SK-N-SH (cell line): Measurements from ENCODE around the gene BSCL2. TPM values are rescaled to one million over a fixed set of nuclear protein-coding genes. Genes with fewer than 3 reads are reported as not detected.
A peak's percentile ranks its signal among the peaks of the same experiment; 100 is the strongest.

ENCODE experiments used
- CTCF ChIA-PET: fragments of 300-600, 350-600 bp; formaldehyde crosslinking; extraction: SDS; loops from one replicate; lab custom pipeline; 2021; lab: Yijun Ruan, JAX
- POLR2A ChIA-PET: fragments of 350-600 bp; sonication (Branson Sonifier 250); formaldehyde crosslinking; extraction: SDS; loops from one replicate; lab custom pipeline; 2020; ENCODE audit warnings: antibody characterized with exemption, inconsistent platforms; lab: Yijun Ruan, JAX
- DNase-seq: peaks from one replicate; pipeline ENCODE4 v3.0.0; 2012
- H2AFZ ChIP-seq: fragments of 200-600 bp; sonication (generic); 2 replicates; pipeline ENCODE4 v1.8.1; 2016; ENCODE audit warnings: antibody characterized with exemption, mild to moderate bottlenecking, low read depth
- H3F3A ChIP-seq: fragments of 200-600 bp; sonication (generic); replicated peaks from 2 replicates; pipeline ENCODE3; 2016; ENCODE audit warnings: antibody characterized with exemption, mild to moderate bottlenecking; ENCODE audit not compliant: insufficient read depth
- H3K27ac ChIP-seq, 2 experiments: fragments of 200-500 bp in 1 of 2; fragments of 200-600 bp in 1 of 2; sonication (Bioruptor generic) in 1 of 2; sonication (generic), shearing (Covaris generic) in 1 of 2; 2 replicates each; pipeline versions ENCODE4 v1.5.1 to v1.6.1; 2014 to 2016; ENCODE audit warnings: low read depth in 2 of 2, inconsistent platforms in 1 of 2, low read length in 1 of 2, mild to moderate bottlenecking in 1 of 2, mixed read lengths in 1 of 2
- H3K27me3 ChIP-seq: fragments of 200-600 bp; sonication (generic), shearing (Covaris generic); 2 replicates; pipeline ENCODE4 v1.6.1; 2016; ENCODE audit warnings: mixed run types; ENCODE audit not compliant: insufficient read depth
- H3K36me3 ChIP-seq, 2 experiments: fragments of 200-500 bp in 1 of 2; fragments of 200-600 bp in 1 of 2; sonication (Bioruptor generic) in 1 of 2; sonication (generic) in 1 of 2; replicated peaks in 1 of 2; 2 replicates each; pipeline versions ENCODE3 to v1.5.1; 2014 to 2016; ENCODE audit warnings: low read length in 1 of 2, mild to moderate bottlenecking in 1 of 2; ENCODE audit not compliant: insufficient read depth in 2 of 2, control insufficient read depth in 1 of 2
- H3K4me1 ChIP-seq, 2 experiments: fragments of 200-500 bp in 1 of 2; fragments of 200-600 bp in 1 of 2; sonication (Bioruptor generic) in 1 of 2; sonication (generic), shearing (Covaris generic) in 1 of 2; 2 replicates each; pipeline versions ENCODE4 v1.5.1 to v1.6.1; 2014 to 2016; ENCODE audit warnings: low read depth in 1 of 2, low read length in 1 of 2, mixed run types in 1 of 2; ENCODE audit not compliant: insufficient read depth in 2 of 2, control insufficient read depth in 1 of 2
- H3K4me2 ChIP-seq: fragments of 200-600 bp; sonication (generic), shearing (Covaris generic); 2 replicates; pipeline ENCODE4 v1.6.1; 2017; ENCODE audit warnings: mixed run types
- H3K4me3 ChIP-seq, 2 experiments: fragments of 200-500 bp in 1 of 2; fragments of 200-600 bp in 1 of 2; sonication (Bioruptor generic) in 1 of 2; sonication (generic), shearing (Covaris generic) in 1 of 2; 2 replicates each; pipeline versions ENCODE4 v1.5.1 to v1.8.1; 2014 to 2016; ENCODE audit warnings: low read depth in 2 of 2, inconsistent platforms in 1 of 2, low read length in 1 of 2, mild to moderate bottlenecking in 1 of 2, mixed read lengths in 1 of 2, moderate library complexity in 1 of 2
- H3K79me2 ChIP-seq: fragments of 200-600 bp; sonication (generic); 2 replicates; pipeline ENCODE4 v1.8.1; 2017; ENCODE audit warnings: mild to moderate bottlenecking; ENCODE audit not compliant: insufficient read depth
- H3K9ac ChIP-seq: fragments of 200-600 bp; sonication (generic); 2 replicates; pipeline ENCODE4 v1.6.1; 2017; ENCODE audit warnings: mixed run types
- H3K9me2 ChIP-seq: fragments of 200-600 bp; sonication (generic); 2 replicates; pipeline ENCODE4 v1.6.1; 2017; ENCODE audit warnings: mixed run types
- H3K9me3 ChIP-seq: fragments of 200-600 bp; sonication (generic); 2 replicates; pipeline ENCODE4 v1.6.1; 2017; ENCODE audit warnings: mixed run types, mild to moderate bottlenecking, moderate library complexity
- H4K20me1 ChIP-seq: fragments of 200-600 bp; sonication (generic); 2 replicates; pipeline ENCODE4 v1.6.1; 2017; ENCODE audit warnings: mild to moderate bottlenecking, mixed run types; ENCODE audit not compliant: insufficient read depth
- CTCF ChIP-seq: fragments of 200-600 bp; sonication (generic); IDR thresholded peaks from 2 replicates; pipeline ENCODE4 v1.6.1; 2017; ENCODE audit warnings: antibody characterized with exemption, mild to moderate bottlenecking, moderate library complexity
- ELF1 ChIP-seq: IDR thresholded peaks from 2 replicates; pipeline ENCODE4 v1.4.0; 2012
- EP300 ChIP-seq, 2 experiments: IDR thresholded peaks; 2 replicates each; pipeline versions ENCODE4 v1.4.0 to v1.6.1; 2012; ENCODE audit warnings: borderline replicate concordance in 1 of 2, low read depth in 1 of 2, low read length in 1 of 2
- FOSL2 ChIP-seq: IDR thresholded peaks from 2 replicates; pipeline ENCODE4 v1.4.0; 2012; ENCODE audit warnings: low read depth, mild to moderate bottlenecking, moderate library complexity, borderline replicate concordance
- FOXJ3 ChIP-seq: sonication (generic); formaldehyde crosslinking; IDR thresholded peaks from 2 replicates; pipeline ENCODE4 v1.5.1; 2020; ENCODE audit warnings: mild to moderate bottlenecking, missing genetic modification reagents
- JUND ChIP-seq: IDR thresholded peaks from 2 replicates; pipeline ENCODE4 v1.4.0; 2012
- MEF2A ChIP-seq: IDR thresholded peaks from 2 replicates; pipeline ENCODE4 v1.4.0; 2012; ENCODE audit warnings: low read depth, borderline replicate concordance
- NFIC ChIP-seq: IDR thresholded peaks from 2 replicates; pipeline ENCODE4 v1.4.0; 2012; ENCODE audit warnings: borderline replicate concordance
- NRF1 ChIP-seq: IDR thresholded peaks from 2 replicates; pipeline ENCODE4 v1.6.1; 2012; ENCODE audit warnings: low read depth, mild to moderate bottlenecking, low read length
- PBX3 ChIP-seq: IDR thresholded peaks from 2 replicates; pipeline ENCODE4; 2012
- POLR2AphosphoS5 ChIP-seq: IDR thresholded peaks from 2 replicates; pipeline ENCODE4 v1.6.1; 2012; ENCODE audit warnings: low read depth, low read length
- RAD21 ChIP-seq: IDR thresholded peaks from 2 replicates; pipeline ENCODE4 v1.6.1; 2012; ENCODE audit warnings: mild to moderate bottlenecking, low read length
- RCOR1 ChIP-seq: fragments of 150-350 bp; IDR thresholded peaks from 2 replicates; pipeline ENCODE4 v1.6.1; 2017; ENCODE audit warnings: antibody characterized with exemption, low read length
- REST ChIP-seq: IDR thresholded peaks from 2 replicates; pipeline ENCODE4 v1.6.1; 2012; ENCODE audit warnings: mild to moderate bottlenecking, low read depth, low read length, moderate library complexity
- SMC3 ChIP-seq: IDR thresholded peaks from 2 replicates; pipeline ENCODE4 v1.6.1; 2012; ENCODE audit warnings: low read depth, low read length, improper control_type of control experiment
- WGBS: methylation state at CpG from one replicate; pipeline ENCODE4 v1.1.6; 2017; ENCODE audit warnings: low lambda C conversion rate; 5-methylcytosine and 5-hydroxymethylcytosine counted together
- polyA plus RNA-seq, 3 experiments: library from polyadenylated mRNA; depleted of rRNA; stranded (reverse); fragments of >200 nt; gene quantifications; 2 replicates each; pipeline ENCODE4 v1.2.3, GENCODE V29; 2012
- TF ChIP-seq, protein P1 (sequence below): IDR thresholded peaks from 2 replicates; pipeline ENCODE4 v1.4.0; 2012; ENCODE audit warnings: low read depth, borderline replicate concordance
- TF ChIP-seq, protein P2 (sequence below): fragments of 150-350 bp; IDR thresholded peaks from 2 replicates; pipeline ENCODE4 v1.6.1; 2016; ENCODE audit warnings: mild to moderate bottlenecking, low read depth, low read length

The BSCL2 gene
- polyA plus RNA-seq, 1 of the 3 experiments (the other 2 are of a cell fraction) = 81.5 TPM

- H3K27ac ChIP-seq = no peak overlapping the region
- CTCF ChIA-PET = no interaction called here
- no peak overlapping the region for H2AFZ ChIP-seq
Observed at GRCh38 chr11:62721994-62722393, 14.8 kb upstream of the BSCL2 start.

DNA sequence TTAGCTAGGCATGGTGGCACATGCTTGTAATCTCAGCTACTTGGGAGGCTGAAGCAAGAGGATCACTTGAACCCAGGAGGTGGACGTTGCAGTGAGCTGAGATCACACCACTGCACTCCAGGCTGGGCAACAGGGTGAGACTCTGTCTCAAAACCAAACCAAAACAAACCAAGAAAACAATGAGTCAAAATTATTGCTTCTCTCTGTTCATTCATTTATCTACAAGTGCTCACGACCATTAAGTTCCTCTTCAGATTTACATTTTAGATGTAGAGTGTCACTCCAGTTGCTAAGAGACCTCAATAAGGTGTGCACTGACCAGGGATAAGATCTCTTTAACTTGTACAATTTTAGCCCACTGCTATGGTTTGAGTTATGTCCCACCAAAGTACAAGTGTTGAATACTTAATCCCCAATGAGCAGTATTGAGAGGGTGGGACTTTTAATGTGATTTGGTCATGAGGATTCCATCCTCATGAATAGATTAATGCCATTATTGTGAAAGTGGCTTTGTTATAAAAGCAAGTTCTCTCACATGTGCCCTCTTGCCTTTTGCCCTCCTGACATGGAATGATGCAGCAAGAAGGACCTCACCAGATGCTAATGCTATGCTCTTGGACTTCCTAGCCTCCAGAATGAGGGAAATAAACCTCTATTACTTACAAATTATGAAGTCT is 12.2 kb upstream of the BSCL2 start:
- Histone ChIP-seq H3K4me3 (no peak overlapping the region), H3F3A (peaks cover 33% of the 10 kb centered on the region), H4K20me1 (peaks cover 13% of the 10 kb centered on the region), H2AFZ (no peak overlapping the region), H3K36me3 (peaks cover 77 to 94% of the 10 kb centered on the region in 2 experiments), H3K4me2 (no peak overlapping the region), H3K79me2 (peaks cover 94% of the 10 kb centered on the region), H3K27me3 (no peaks in the 10 kb centered on the region), H3K27ac (no peak overlapping the region), H3K9me2 (no peaks in the 10 kb centered on the region), H3K4me1 (peaks cover 5 to 11% of the 10 kb centered on the region in 2 experiments; a peak in 3 of 4 replicates), H3K9me3 (no peaks in the 10 kb centered on the region), H3K9ac (no peak overlapping the region)
- DNase-seq = no peak
- POLR2A ChIA-PET = no interaction called here
- 100% methylated on average over 2 of the region's 2 CpGs for WGBS
- CTCF ChIA-PET = no interaction called here
- TF ChIP-seq NRF1 = no peak
- TF ChIP-seq NFIC = no peak
- TF ChIP-seq, protein P1, sequence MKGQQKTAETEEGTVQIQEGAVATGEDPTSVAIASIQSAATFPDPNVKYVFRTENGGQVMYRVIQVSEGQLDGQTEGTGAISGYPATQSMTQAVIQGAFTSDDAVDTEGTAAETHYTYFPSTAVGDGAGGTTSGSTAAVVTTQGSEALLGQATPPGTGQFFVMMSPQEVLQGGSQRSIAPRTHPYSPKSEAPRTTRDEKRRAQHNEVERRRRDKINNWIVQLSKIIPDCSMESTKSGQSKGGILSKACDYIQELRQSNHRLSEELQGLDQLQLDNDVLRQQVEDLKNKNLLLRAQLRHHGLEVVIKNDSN = no peak
- TF ChIP-seq JUND = no peak
- TF ChIP-seq EP300 (IDR thresholded peaks at IDR 0.05; ENCODE audit: borderline replicate concordance in 1 of 2, low read depth in 1 of 2, low read length in 1 of 2) = no peak
- TF ChIP-seq FOXJ3 = no peak
- no peak for TF ChIP-seq RCOR1
- no peak for TF ChIP-seq MEF2A
- TF ChIP-seq REST = no peak
- TF ChIP-seq PBX3 = no peak

More at GRCh38 chr11:62721994-62722393, 14.8 kb upstream of the BSCL2 start:
- Histone ChIP-seq H3K9me2 (no peaks in the 10 kb centered on the region), H3K4me3 (no peak overlapping the region), H3K36me3 (peaks cover 59 to 87% of the 10 kb centered on the region in 2 experiments), H4K20me1 (peaks cover 36% of the 10 kb centered on the region), H3K9me3 (no peaks in the 10 kb centered on the region), H3K79me2 (peaks cover 98% of the 10 kb centered on the region), H3F3A (peaks cover 22% of the 10 kb centered on the region), H3K4me1 (peaks cover 9 to 15% of the 10 kb centered on the region in 2 experiments; a peak in 3 of 4 replicates), H3K4me2 (no peak overlapping the region), H3K9ac (no peak overlapping the region)
- DNase-seq = no peak
- 89% methylated on average over 7 of the region's 7 CpGs for WGBS
- POLR2A ChIA-PET = no interaction called here
- no peak for TF ChIP-seq POLR2AphosphoS5
- no peak for TF ChIP-seq NRF1
- no peak for TF ChIP-seq RAD21
- TF ChIP-seq FOSL2 = no peak
- TF ChIP-seq, protein P2, sequence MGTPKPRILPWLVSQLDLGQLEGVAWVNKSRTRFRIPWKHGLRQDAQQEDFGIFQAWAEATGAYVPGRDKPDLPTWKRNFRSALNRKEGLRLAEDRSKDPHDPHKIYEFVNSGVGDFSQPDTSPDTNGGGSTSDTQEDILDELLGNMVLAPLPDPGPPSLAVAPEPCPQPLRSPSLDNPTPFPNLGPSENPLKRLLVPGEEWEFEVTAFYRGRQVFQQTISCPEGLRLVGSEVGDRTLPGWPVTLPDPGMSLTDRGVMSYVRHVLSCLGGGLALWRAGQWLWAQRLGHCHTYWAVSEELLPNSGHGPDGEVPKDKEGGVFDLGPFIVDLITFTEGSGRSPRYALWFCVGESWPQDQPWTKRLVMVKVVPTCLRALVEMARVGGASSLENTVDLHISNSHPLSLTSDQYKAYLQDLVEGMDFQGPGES = no peak
- no peak for TF ChIP-seq SMC3
- TF ChIP-seq CTCF = 0 out of 2 replicates have a peak, but pooled peaks have one; percentile 20
- no peak for TF ChIP-seq MEF2A
- no peak for TF ChIP-seq ELF1
- TF ChIP-seq, all 33 proteins: peak for 1
- H3K27me3 ChIP-seq = no peaks in the 10 kb centered on the region
